ENCODE data around the gene PLEKHG5.

GRCh38 chr1:6498576-6499111 is 7.2 kb upstream of the PLEKHG5 start:
- TF ChIP-seq, protein P1, sequence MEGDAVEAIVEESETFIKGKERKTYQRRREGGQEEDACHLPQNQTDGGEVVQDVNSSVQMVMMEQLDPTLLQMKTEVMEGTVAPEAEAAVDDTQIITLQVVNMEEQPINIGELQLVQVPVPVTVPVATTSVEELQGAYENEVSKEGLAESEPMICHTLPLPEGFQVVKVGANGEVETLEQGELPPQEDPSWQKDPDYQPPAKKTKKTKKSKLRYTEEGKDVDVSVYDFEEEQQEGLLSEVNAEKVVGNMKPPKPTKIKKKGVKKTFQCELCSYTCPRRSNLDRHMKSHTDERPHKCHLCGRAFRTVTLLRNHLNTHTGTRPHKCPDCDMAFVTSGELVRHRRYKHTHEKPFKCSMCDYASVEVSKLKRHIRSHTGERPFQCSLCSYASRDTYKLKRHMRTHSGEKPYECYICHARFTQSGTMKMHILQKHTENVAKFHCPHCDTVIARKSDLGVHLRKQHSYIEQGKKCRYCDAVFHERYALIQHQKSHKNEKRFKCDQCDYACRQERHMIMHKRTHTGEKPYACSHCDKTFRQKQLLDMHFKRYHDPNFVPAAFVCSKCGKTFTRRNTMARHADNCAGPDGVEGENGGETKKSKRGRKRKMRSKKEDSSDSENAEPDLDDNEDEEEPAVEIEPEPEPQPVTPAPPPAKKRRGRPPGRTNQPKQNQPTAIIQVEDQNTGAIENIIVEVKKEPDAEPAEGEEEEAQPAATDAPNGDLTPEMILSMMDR (IDR thresholded peaks at IDR 0.05): no peak
- no peak for TF ChIP-seq POLR2A (IDR thresholded peaks at IDR 0.05)

All from heart left ventricle (tissue), 13 donors.